KMS-11 (cell line): Measurements from ENCODE around the gene AGPS.

ENCODE experiments used
- H2AFZ ChIP-seq: fragments of 200-600 bp; sonication (generic); 2 replicates; pipeline ENCODE4 v1.6.1; 2016; ENCODE audit warnings: antibody characterized with exemption, mixed run types, low read depth
- H3K27ac ChIP-seq: fragments of 200-600 bp; sonication (generic); 2 replicates; pipeline ENCODE4 v1.6.1; 2016; ENCODE audit warnings: mild to moderate bottlenecking, mixed run types
- H3K27me3 ChIP-seq: fragments of 200-600 bp; sonication (generic); 2 replicates; pipeline ENCODE4 v1.6.1; 2017; ENCODE audit warnings: mild to moderate bottlenecking, low read depth, mixed run types, moderate library complexity; ENCODE audit not compliant: insufficient read depth
- H3K36me3 ChIP-seq: fragments of 200-600 bp; sonication (generic); 2 replicates; pipeline ENCODE4 v1.6.1; 2017; ENCODE audit warnings: mild to moderate bottlenecking, mixed run types; ENCODE audit not compliant: insufficient read depth
- H3K4me1 ChIP-seq: fragments of 200-600 bp; sonication (generic); 2 replicates; pipeline ENCODE4 v1.6.1; 2016; ENCODE audit warnings: mild to moderate bottlenecking, low read depth, mixed run types; ENCODE audit not compliant: poor library complexity, severe bottlenecking
- H3K4me2 ChIP-seq: fragments of 200-600 bp; sonication (generic); 2 replicates; pipeline ENCODE4 v1.7.0; 2016; ENCODE audit warnings: mild to moderate bottlenecking, mixed run types
- H3K4me3 ChIP-seq: fragments of 200-600 bp; sonication (generic); IDR thresholded peaks from 2 replicates; pipeline ENCODE4 v1.6.1; 2017; ENCODE audit warnings: low read depth, low read length, mixed read lengths; ENCODE audit not compliant: insufficient read depth
- H3K79me2 ChIP-seq: fragments of 200-600 bp; sonication (generic); 2 replicates; pipeline ENCODE4 v1.6.1; 2016; ENCODE audit warnings: low read depth, mixed run types; ENCODE audit not compliant: insufficient read depth
- H3K9ac ChIP-seq: fragments of 200-600 bp; sonication (generic); 2 replicates; pipeline ENCODE4 v1.6.1; 2016; ENCODE audit warnings: mild to moderate bottlenecking, mixed run types
- H4K20me1 ChIP-seq: fragments of 200-600 bp; sonication (generic); 2 replicates; pipeline ENCODE4 v1.6.1; 2016; ENCODE audit warnings: mild to moderate bottlenecking, mixed run types; ENCODE audit not compliant: insufficient read depth
- TF ChIP-seq, protein P1 (sequence below): fragments of 200-600 bp; sonication (generic); conservative IDR thresholded peaks from 2 replicates; pipeline ENCODE4 v1.6.1; 2017; ENCODE audit warnings: low read depth, mild to moderate bottlenecking, antibody characterized with exemption, low read length, moderate library complexity, mixed read lengths

AGPS gene

DNA sequence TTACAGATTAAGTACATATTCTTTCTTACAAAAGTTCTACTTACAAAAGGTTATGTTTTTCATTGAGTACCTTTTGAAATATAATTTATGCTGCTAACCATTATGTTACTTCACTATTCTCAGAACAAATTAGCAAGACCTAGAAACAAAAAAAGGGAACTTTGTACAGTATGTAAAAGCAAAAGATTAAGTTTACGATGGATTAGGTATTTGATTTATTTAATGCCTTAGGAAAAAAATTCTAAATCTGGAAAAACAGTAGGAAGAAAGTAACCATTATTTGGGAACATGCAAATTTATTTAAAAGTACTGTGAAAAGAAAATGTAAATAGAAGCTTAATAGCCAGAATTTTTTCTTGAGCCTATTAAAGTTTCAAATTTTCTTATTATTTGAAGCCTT lies 144.6 kb downstream of the AGPS start:
- no peak overlapping the region for H3K4me2 ChIP-seq
- H3K79me2 ChIP-seq = no peaks in the 10 kb centered on the region
- no peaks in the 10 kb centered on the region for H3K36me3 ChIP-seq
- no peak overlapping the region for H2AFZ ChIP-seq
- H3K27me3 ChIP-seq = no peaks in the 10 kb centered on the region
- H3K27ac ChIP-seq = no peak overlapping the region
- no peak overlapping the region for H3K9ac ChIP-seq
- H4K20me1 ChIP-seq = no peaks in the 10 kb centered on the region
- H3K4me1 ChIP-seq = no peaks in the 10 kb centered on the region
- TF ChIP-seq, protein P1, sequence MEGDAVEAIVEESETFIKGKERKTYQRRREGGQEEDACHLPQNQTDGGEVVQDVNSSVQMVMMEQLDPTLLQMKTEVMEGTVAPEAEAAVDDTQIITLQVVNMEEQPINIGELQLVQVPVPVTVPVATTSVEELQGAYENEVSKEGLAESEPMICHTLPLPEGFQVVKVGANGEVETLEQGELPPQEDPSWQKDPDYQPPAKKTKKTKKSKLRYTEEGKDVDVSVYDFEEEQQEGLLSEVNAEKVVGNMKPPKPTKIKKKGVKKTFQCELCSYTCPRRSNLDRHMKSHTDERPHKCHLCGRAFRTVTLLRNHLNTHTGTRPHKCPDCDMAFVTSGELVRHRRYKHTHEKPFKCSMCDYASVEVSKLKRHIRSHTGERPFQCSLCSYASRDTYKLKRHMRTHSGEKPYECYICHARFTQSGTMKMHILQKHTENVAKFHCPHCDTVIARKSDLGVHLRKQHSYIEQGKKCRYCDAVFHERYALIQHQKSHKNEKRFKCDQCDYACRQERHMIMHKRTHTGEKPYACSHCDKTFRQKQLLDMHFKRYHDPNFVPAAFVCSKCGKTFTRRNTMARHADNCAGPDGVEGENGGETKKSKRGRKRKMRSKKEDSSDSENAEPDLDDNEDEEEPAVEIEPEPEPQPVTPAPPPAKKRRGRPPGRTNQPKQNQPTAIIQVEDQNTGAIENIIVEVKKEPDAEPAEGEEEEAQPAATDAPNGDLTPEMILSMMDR = no peak
- H3K4me3 ChIP-seq = no peak overlapping the region

DNA sequence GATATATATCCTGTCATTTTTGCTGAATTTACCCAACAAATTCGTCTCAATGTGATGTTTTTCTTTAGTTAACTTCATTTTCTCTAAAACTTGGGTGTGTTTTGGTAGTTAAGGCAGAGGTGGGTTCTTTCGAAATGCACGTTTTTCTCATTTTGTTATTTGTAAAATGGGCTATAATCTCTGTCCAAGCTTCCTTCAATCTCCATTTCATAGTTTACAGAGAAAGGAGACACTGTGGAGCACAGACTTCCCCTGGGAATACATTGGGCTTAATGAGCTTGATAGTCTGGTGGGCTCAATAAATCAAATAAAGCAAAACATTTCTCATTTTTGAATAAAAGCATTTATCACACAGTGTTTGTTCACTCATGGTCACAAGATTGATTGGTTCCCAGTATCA lies 145.1 kb downstream of the AGPS start:
- no peak overlapping the region for H2AFZ ChIP-seq
- no peaks in the 10 kb centered on the region for H4K20me1 ChIP-seq
- H3K9ac ChIP-seq = no peak overlapping the region
- no peak overlapping the region for H3K27ac ChIP-seq
- no peak overlapping the region for H3K4me2 ChIP-seq
- H3K27me3 ChIP-seq = no peaks in the 10 kb centered on the region
- no peak overlapping the region for H3K4me3 ChIP-seq
- TF ChIP-seq, protein P1 = no peak
- H3K4me1 ChIP-seq = no peaks in the 10 kb centered on the region
- H3K36me3 ChIP-seq = no peaks in the 10 kb centered on the region
- H3K79me2 ChIP-seq = no peaks in the 10 kb centered on the region

DNA sequence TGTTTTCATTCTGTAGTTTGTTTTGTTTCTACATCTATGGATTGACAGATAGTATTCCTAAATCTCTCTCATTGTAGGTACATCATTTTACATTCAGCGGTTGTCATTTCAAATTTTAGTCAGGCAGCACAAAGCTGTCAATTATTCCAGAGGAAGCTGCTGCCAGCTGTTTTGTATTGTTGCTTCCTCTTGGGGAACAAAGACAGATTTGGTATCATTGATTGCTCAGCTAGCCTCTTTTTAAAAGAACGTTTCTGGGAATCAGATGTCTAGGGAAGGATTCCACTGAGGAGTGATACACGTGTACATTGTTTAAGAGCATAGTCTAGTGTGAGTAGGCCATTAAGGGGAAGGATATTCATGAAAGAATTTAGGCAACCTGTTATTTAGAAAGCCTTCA lies 145.8 kb downstream of the AGPS start:
- TF ChIP-seq, protein P1 = no peak
- H3K4me3 ChIP-seq = no peak overlapping the region

DNA sequence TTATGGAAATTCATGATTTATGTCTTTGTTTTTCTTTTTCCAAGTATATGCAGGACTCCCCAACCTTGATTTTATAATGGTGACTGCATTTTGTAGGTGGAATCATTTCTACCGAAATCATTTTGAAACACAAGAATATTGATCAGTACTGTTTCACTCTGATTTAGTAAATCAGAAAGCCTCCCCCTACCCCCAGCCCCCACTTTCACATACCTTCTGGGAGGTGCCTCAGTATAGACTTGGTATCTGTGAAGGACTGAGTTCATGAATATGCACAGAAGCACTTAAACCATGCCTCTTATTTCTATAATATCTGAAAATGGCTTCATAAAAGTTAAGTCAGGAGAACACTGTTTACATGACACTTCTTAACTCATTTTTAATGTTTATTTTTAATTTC lies 147.7 kb downstream of the AGPS start:
- Histone ChIP-seq H3K36me3 (no peaks in the 10 kb centered on the region), H3K9ac (no peak overlapping the region), H3K4me3 (no peak overlapping the region), H3K27me3 (no peaks in the 10 kb centered on the region), H4K20me1 (no peaks in the 10 kb centered on the region), H3K4me1 (no peaks in the 10 kb centered on the region), H3K4me2 (no peak overlapping the region), H2AFZ (no peak overlapping the region), H3K79me2 (no peaks in the 10 kb centered on the region), H3K27ac (no peak overlapping the region)
- TF ChIP-seq, protein P1 = no peak

More for the DNA sequence above, 145.8 kb downstream of the AGPS start:
- no peak overlapping the region for H2AFZ ChIP-seq
- H3K36me3 ChIP-seq = no peaks in the 10 kb centered on the region
- H3K9ac ChIP-seq = no peak overlapping the region
- no peaks in the 10 kb centered on the region for H3K79me2 ChIP-seq
- H3K4me1 ChIP-seq = no peaks in the 10 kb centered on the region
- no peaks in the 10 kb centered on the region for H4K20me1 ChIP-seq
- no peak overlapping the region for H3K4me2 ChIP-seq
- H3K27me3 ChIP-seq = no peaks in the 10 kb centered on the region
- no peak overlapping the region for H3K27ac ChIP-seq
